Panc1 (cell line): Measurements from ENCODE around the gene C11orf98. TPM values are rescaled to one million over a fixed set of nuclear protein-coding genes. Genes with fewer than 3 reads are reported as not detected.

Source experiments
- ATAC-seq: fragments of 200-7000 bp; cut with Tn5 transposase; 2 replicates; pipeline ENCODE4 v1.9.1; 2020; ENCODE audit warnings: mild to moderate bottlenecking, moderate library complexity
- BruUV-seq: library from RNA; stranded (reverse); fragments of 400-500 nt; replicated peaks from 2 replicates; lab custom pipeline; 2021; lab: Mats Ljungman, UMichigan
- CTCF ChIA-PET: fragments of 300-600 bp; sonication (Branson Sonifier 250); formaldehyde crosslinking; loops from one replicate; lab custom pipeline; 2022; ENCODE audit warnings: antibody characterized with exemption; lab: Charles Lee
- POLR2A ChIA-PET: fragments of 300-600 bp; sonication (Branson Sonifier 250); formaldehyde crosslinking; loops from one replicate; lab custom pipeline; 2022; ENCODE audit warnings: antibody characterized with exemption; lab: Charles Lee
- DNase-seq: peaks from one replicate; pipeline ENCODE4 v3.0.0-alpha.2; 2010; ENCODE audit warnings: low read depth, low spot score
- H3K27ac ChIP-seq: 2 replicates; pipeline ENCODE4 v1.5.1; 2011; ENCODE audit warnings: mild to moderate bottlenecking, low read length, inconsistent platforms
- H3K27me3 ChIP-seq: fragments of 200-500 bp; sonication (Bioruptor generic); 2 replicates; pipeline ENCODE4 v1.6.0; 2014; ENCODE audit warnings: low read length, inconsistent platforms; ENCODE audit not compliant: control insufficient read depth, insufficient read depth
- H3K36me3 ChIP-seq: fragments of 200-500 bp; sonication (Bioruptor generic); 2 replicates; pipeline ENCODE4 v1.5.1; 2014; ENCODE audit warnings: inconsistent platforms, mild to moderate bottlenecking, low read length, moderate library complexity; ENCODE audit not compliant: control insufficient read depth, insufficient read depth
- H3K4me1 ChIP-seq: 2 replicates; pipeline ENCODE4 v1.5.1; 2011; ENCODE audit warnings: inconsistent platforms, mild to moderate bottlenecking, low read length, moderate library complexity; ENCODE audit not compliant: control insufficient read depth, insufficient read depth
- H3K4me3 ChIP-seq, 2 experiments: 2 replicates each; pipeline ENCODE4 v1.5.1; 2011 to 2012; ENCODE audit warnings: low read depth in 2 of 2, low read length in 2 of 2, mild to moderate bottlenecking in 2 of 2, inconsistent platforms in 1 of 2, moderate library complexity in 1 of 2
- H3K9me3 ChIP-seq: fragments of 200-500 bp; sonication (Bioruptor generic); 2 replicates; pipeline ENCODE4 v1.5.1; 2014; ENCODE audit warnings: low read depth, mild to moderate bottlenecking, inconsistent platforms, low read length, moderate library complexity; ENCODE audit not compliant: control insufficient read depth, insufficient read depth
- POLR2AphosphoS5 ChIP-seq: IDR thresholded peaks from 2 replicates; pipeline ENCODE4 v1.6.1; 2012; ENCODE audit warnings: mild to moderate bottlenecking, low read depth, low read length, moderate library complexity
- SIN3A ChIP-seq: IDR thresholded peaks from 2 replicates; pipeline ENCODE4 v1.6.1; 2012; ENCODE audit warnings: low read depth, mild to moderate bottlenecking, low read length, moderate library complexity, borderline replicate concordance; ENCODE audit not compliant: insufficient read depth
- TCF7L2 ChIP-seq: IDR thresholded peaks from 2 replicates; pipeline ENCODE4 v1.6.1; 2011; ENCODE audit warnings: mild to moderate bottlenecking, low read depth, low read length, inconsistent platforms
- in situ Hi-C: cut with HindIII; loops from 2 replicates; pipeline ENCODE4 v1.10.0; 2016; ENCODE audit warnings: low sequenced_read_pairs, low pct_unique_long_range_greater_than_20kb
- intact Hi-C: fragments of 100-400 bp; cut with micrococcal nuclease; formaldehyde crosslinking; loops from one replicate; pipeline ENCODE4 v1.10.0; 2022; ENCODE audit not compliant: unreplicated experiment
- total RNA-seq: library from RNA; stranded (reverse); gene quantifications from one replicate; pipeline ENCODE4 v1.2.1, GENCODE V29; 2021; ENCODE audit not compliant: unreplicated experiment
- TF ChIP-seq, protein P1 (sequence below): fragments of 450-650 bp; IDR thresholded peaks from 2 replicates; pipeline ENCODE4 v1.5.1; 2017; ENCODE audit warnings: mild to moderate bottlenecking
- TF ChIP-seq, protein P2 (sequence below), 2 experiments: IDR thresholded peaks; 2 replicates each; pipeline ENCODE4 v1.6.1; 2011 to 2012; ENCODE audit warnings: low read depth in 2 of 2, control low read depth in 1 of 2, low read length in 1 of 2, mild to moderate bottlenecking in 1 of 2, moderate library complexity in 1 of 2; ENCODE audit not compliant: insufficient read depth in 1 of 2

C11orf98 gene
- total RNA-seq, 1 experiment from 2014 or later, result 96.7 TPM

DNA sequence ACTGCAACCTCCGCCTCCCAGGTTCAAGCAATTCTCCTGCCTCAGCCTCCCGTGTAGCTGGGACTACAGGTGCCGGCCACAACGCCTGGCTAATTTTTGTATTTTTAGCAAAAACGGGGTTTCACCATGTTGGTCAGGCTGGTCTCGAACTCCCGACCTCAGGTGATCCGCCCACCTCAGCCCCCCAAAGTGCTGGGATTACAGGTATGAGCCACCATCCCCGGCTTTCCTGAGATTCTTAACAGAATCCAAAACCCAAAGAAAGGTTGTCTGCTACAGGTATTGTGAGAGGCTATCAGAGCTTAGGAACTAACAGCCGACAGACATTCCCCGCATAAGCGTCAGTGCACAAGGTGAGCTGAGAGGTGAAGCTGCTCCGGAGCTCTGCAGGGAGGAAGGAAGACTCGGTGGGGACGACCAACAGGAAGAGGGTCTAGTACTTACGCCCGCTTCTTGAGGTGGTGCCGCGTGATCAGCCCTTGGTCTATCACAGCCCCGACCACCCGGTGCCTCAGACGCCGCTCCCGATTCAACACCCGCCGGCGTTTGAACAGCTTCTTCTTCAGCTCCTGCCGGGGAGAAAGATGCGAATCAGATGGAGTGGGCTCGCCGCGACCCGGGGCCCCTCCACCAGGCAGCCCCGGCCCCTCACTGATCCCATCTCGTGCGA is 470 bp downstream of the C11orf98 start:
- intact Hi-C loops (no loop called here), in situ Hi-C loops (no loop called here)
- BruUV-seq, result TSS peak; percentile 83
- Histone ChIP-seq H3K36me3 (peaks cover 9% of the 10 kb centered on the region), H3K9me3 (no peaks in the 10 kb centered on the region), H3K27ac (peak overlapping the region; percentile 99), H3K27me3 (no peaks in the 10 kb centered on the region), H3K4me1 (peaks cover 16% of the 10 kb centered on the region), H3K4me3 (peak overlapping the region; percentile 94 to 96)
- CTCF ChIA-PET, result interaction anchor here (0.6 to 0.9 kb wide), 2 partner anchors 53 to 54 kb away, joined by 3 to 6 read pairs; no protein-coding TSS in a partner anchor
- ATAC-seq (peak; percentile 46), DNase-seq (no peak)
- TF ChIP-seq SIN3A (no peak), POLR2AphosphoS5 (no peak), TCF7L2 (no peak)
- TF ChIP-seq, protein P1, sequence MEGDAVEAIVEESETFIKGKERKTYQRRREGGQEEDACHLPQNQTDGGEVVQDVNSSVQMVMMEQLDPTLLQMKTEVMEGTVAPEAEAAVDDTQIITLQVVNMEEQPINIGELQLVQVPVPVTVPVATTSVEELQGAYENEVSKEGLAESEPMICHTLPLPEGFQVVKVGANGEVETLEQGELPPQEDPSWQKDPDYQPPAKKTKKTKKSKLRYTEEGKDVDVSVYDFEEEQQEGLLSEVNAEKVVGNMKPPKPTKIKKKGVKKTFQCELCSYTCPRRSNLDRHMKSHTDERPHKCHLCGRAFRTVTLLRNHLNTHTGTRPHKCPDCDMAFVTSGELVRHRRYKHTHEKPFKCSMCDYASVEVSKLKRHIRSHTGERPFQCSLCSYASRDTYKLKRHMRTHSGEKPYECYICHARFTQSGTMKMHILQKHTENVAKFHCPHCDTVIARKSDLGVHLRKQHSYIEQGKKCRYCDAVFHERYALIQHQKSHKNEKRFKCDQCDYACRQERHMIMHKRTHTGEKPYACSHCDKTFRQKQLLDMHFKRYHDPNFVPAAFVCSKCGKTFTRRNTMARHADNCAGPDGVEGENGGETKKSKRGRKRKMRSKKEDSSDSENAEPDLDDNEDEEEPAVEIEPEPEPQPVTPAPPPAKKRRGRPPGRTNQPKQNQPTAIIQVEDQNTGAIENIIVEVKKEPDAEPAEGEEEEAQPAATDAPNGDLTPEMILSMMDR, result no peak
- TF ChIP-seq, protein P2, sequence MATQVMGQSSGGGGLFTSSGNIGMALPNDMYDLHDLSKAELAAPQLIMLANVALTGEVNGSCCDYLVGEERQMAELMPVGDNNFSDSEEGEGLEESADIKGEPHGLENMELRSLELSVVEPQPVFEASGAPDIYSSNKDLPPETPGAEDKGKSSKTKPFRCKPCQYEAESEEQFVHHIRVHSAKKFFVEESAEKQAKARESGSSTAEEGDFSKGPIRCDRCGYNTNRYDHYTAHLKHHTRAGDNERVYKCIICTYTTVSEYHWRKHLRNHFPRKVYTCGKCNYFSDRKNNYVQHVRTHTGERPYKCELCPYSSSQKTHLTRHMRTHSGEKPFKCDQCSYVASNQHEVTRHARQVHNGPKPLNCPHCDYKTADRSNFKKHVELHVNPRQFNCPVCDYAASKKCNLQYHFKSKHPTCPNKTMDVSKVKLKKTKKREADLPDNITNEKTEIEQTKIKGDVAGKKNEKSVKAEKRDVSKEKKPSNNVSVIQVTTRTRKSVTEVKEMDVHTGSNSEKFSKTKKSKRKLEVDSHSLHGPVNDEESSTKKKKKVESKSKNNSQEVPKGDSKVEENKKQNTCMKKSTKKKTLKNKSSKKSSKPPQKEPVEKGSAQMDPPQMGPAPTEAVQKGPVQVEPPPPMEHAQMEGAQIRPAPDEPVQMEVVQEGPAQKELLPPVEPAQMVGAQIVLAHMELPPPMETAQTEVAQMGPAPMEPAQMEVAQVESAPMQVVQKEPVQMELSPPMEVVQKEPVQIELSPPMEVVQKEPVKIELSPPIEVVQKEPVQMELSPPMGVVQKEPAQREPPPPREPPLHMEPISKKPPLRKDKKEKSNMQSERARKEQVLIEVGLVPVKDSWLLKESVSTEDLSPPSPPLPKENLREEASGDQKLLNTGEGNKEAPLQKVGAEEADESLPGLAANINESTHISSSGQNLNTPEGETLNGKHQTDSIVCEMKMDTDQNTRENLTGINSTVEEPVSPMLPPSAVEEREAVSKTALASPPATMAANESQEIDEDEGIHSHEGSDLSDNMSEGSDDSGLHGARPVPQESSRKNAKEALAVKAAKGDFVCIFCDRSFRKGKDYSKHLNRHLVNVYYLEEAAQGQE (IDR thresholded peaks at IDR 0.05; ENCODE audit: insufficient read depth in 1 of 2, low read depth in 2 of 2, low read length in 1 of 2), result no peak
- POLR2A ChIA-PET, result interaction anchor here (0.5 to 1.7 kb wide), 13 partner anchors 9 to 226 kb away, joined by 3 to 10 read pairs (median 3); partner anchors contain the start of genes HNRNPUL2, INTS5 and TTC9C

DNA sequence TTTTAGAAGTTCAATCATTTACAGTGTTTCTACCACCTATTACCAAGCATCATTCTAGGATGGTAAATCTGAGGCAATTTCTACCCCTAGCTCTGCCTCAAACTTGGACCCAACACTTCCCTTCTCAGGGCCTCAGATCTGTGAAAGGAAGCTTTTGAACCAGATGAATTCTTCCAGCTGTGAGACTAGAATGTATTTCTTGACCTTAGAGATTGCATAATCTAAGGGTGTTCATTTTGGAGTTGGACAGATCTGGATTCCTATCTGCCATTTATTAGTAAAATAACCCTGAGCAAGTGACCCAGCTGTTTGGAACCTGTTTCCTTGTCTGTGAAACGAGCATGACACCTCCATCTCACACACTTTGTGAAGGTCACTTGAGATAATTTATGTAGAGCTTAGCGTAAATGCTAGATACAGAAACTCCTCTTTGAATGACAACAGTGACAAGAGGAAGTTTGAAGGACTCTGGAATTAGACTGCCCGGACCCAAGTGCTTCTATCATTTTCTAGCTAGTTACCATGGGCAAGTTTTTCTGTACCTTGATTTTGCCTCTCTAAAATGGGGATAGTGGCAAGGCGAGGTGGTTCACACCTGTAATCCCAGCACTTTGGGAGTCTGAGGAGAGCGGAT is 8.1 kb downstream of the C11orf98 start:
- no peaks in the 10 kb centered on the region for H3K27me3 ChIP-seq
- no peaks in the 10 kb centered on the region for H3K4me1 ChIP-seq
- intact Hi-C loops (no loop called here), in situ Hi-C loops (no loop called here)
- H3K4me3 ChIP-seq, result no peak overlapping the region
- no peaks in the 10 kb centered on the region for H3K9me3 ChIP-seq
- POLR2A ChIA-PET, result no interaction called here
- H3K36me3 ChIP-seq, result peaks cover 8% of the 10 kb centered on the region; the same call in 1 of the 2 replicates
- no TSS peak for BruUV-seq
- H3K27ac ChIP-seq, result no peak overlapping the region
- CTCF ChIA-PET, result interaction anchor here (0.6 kb wide), 2 partner anchors 26 to 103 kb away, joined by 3 to 7 read pairs; no protein-coding TSS in a partner anchor
- ATAC-seq (no peak), DNase-seq (no peak)
- no peak for TF ChIP-seq POLR2AphosphoS5
- TF ChIP-seq, protein P2 (IDR thresholded peaks at IDR 0.05; ENCODE audit: insufficient read depth in 1 of 2, low read depth in 2 of 2, low read length in 1 of 2), result no peak
- TF ChIP-seq SIN3A, result no peak
- TF ChIP-seq, protein P1, result no peak
- TF ChIP-seq TCF7L2, result no peak
